Liver (tissue), 9 donors: ENCODE measurements around the gene BPI. TPM values are rescaled to one million over a fixed set of nuclear protein-coding genes. Genes with fewer than 3 reads are reported as not detected.
A peak's percentile ranks its signal among the peaks of the same experiment; 100 is the strongest.

Experiments used
- DNase-seq: peaks from one replicate; pipeline ENCODE4 v3.0.0-alpha.2; 2017; ENCODE audit warnings: low spot score
- H3K27ac ChIP-seq, 2 donors: one replicate each; pipeline ENCODE4 v1.7.0; 2013; ENCODE audit warnings: inconsistent platforms in 2 of 2, low read length in 2 of 2, control low read depth in 1 of 2, low read depth in 1 of 2, mild to moderate bottlenecking in 1 of 2
- H3K27me3 ChIP-seq, 4 donors: one replicate each; pipeline versions ENCODE4 v1.6.1 to v1.7.0; 2013; ENCODE audit warnings: low read length in 3 of 4, inconsistent platforms in 1 of 4, mild to moderate bottlenecking in 1 of 4, moderate library complexity in 1 of 4; ENCODE audit not compliant: control insufficient read depth in 4 of 4, insufficient read depth in 4 of 4
- H3K36me3 ChIP-seq, 4 donors: one replicate each; pipeline versions ENCODE4 v1.6.1 to v1.7.0; 2013; ENCODE audit warnings: low read length in 3 of 4, mild to moderate bottlenecking in 3 of 4, low read depth in 1 of 4, moderate library complexity in 1 of 4; ENCODE audit not compliant: control insufficient read depth in 4 of 4, insufficient read depth in 3 of 4
- H3K4me1 ChIP-seq, 4 donors: one replicate each; pipeline versions ENCODE4 v1.6.1 to v1.7.0; 2013; ENCODE audit warnings: low read length in 3 of 4, mild to moderate bottlenecking in 3 of 4, moderate library complexity in 1 of 4; ENCODE audit not compliant: control insufficient read depth in 4 of 4, insufficient read depth in 4 of 4
- H3K4me3 ChIP-seq, 3 donors: one replicate each; pipeline versions ENCODE4 v1.6.1 to v1.7.0; 2013; ENCODE audit warnings: low read length in 3 of 3, control low read depth in 1 of 3, low read depth in 1 of 3, mild to moderate bottlenecking in 1 of 3
- H3K9ac ChIP-seq, 2 donors: one replicate each; pipeline ENCODE4 v1.7.0; 2013; ENCODE audit warnings: low read length in 2 of 2, mild to moderate bottlenecking in 2 of 2, moderate library complexity in 2 of 2, control low read depth in 1 of 2, low read depth in 1 of 2
- H3K9me3 ChIP-seq, 4 donors: one replicate each; pipeline versions ENCODE4 v1.6.1 to v1.7.0; 2013; ENCODE audit warnings: low read length in 3 of 4; ENCODE audit not compliant: control insufficient read depth in 4 of 4
- EGR1 ChIP-seq, 2 donors: IDR thresholded peaks; 2 replicates each; pipeline ENCODE4 v1.6.1; 2016 to 2018; ENCODE audit warnings: antibody characterized with exemption in 2 of 2, low read depth in 2 of 2
- FOXA2 ChIP-seq: IDR thresholded peaks from 2 replicates; pipeline ENCODE4 v1.6.1; 2016; ENCODE audit warnings: antibody characterized with exemption
- GABPA ChIP-seq, 2 donors: IDR thresholded peaks in 1 of 2; conservative IDR thresholded peaks in 1 of 2; 2 replicates each; pipeline ENCODE4 v1.6.1; 2016; ENCODE audit warnings: antibody characterized with exemption in 2 of 2, mild to moderate bottlenecking in 1 of 2, moderate library complexity in 1 of 2
- HNF4A ChIP-seq, 2 donors: conservative IDR thresholded peaks; 2 replicates each; pipeline ENCODE4 v1.6.1; 2016; ENCODE audit warnings: antibody characterized with exemption in 2 of 2, mild to moderate bottlenecking in 2 of 2
- HNF4G ChIP-seq: IDR thresholded peaks from 2 replicates; pipeline ENCODE4 v1.6.1; 2016; ENCODE audit warnings: antibody characterized with exemption
- JUND ChIP-seq, 2 donors: IDR thresholded peaks; 2 replicates each; pipeline ENCODE4 v1.6.1; 2016; ENCODE audit warnings: antibody characterized with exemption in 2 of 2
- NR2F2 ChIP-seq: IDR thresholded peaks from 2 replicates; pipeline ENCODE4 v1.6.1; 2016; ENCODE audit warnings: antibody characterized with exemption
- RXRA ChIP-seq, 2 donors: IDR thresholded peaks; 2 replicates each; pipeline ENCODE4 v1.6.1; 2017 to 2018; ENCODE audit warnings: antibody characterized with exemption in 2 of 2, mild to moderate bottlenecking in 1 of 2
- SP1 ChIP-seq: IDR thresholded peaks from 2 replicates; pipeline ENCODE4 v1.6.1; 2018; ENCODE audit warnings: antibody characterized with exemption, mild to moderate bottlenecking
- TAF1 ChIP-seq: conservative IDR thresholded peaks from 2 replicates; pipeline ENCODE4 v1.6.1; 2016; ENCODE audit warnings: antibody characterized with exemption, mild to moderate bottlenecking
- YY1 ChIP-seq: IDR thresholded peaks from 2 replicates; pipeline ENCODE4 v1.6.1; 2016; ENCODE audit warnings: antibody characterized with exemption, mild to moderate bottlenecking
- WGBS: extraction: QIAGEN DNeasy Blood & Tissue Kit; methylation state at CpG from one replicate; pipeline ENCODE4 v1.1.7; 2013; 5-methylcytosine and 5-hydroxymethylcytosine counted together
- polyA plus RNA-seq, 2 donors: library from polyadenylated mRNA; stranded (reverse) in 1 of 2; unstranded in 1 of 2; fragments of 200-250 nt in 1 of 2; fragments of >200 nt in 1 of 2; fragmentation: Nextera tagmentation in 1 of 2; extraction: Ambion mirVana in 1 of 2; gene quantifications; one replicate each; pipeline versions ENCODE4 v1.2.1 to v1.2.3, GENCODE V29; 2013 to 2015
- total RNA-seq, 2 donors: library from RNA; depleted of rRNA; stranded (reverse); fragments of >200 nt; gene quantifications; one replicate each; pipeline ENCODE4 v1.2.3, GENCODE V29; 2014
- TF ChIP-seq, protein P1 (sequence below): IDR thresholded peaks from 2 replicates; pipeline ENCODE4 v1.6.1; 2016; ENCODE audit warnings: antibody characterized with exemption
- TF ChIP-seq, protein P2 (sequence below): IDR thresholded peaks from 2 replicates; pipeline ENCODE4 v1.6.1; 2016; ENCODE audit warnings: antibody characterized with exemption
- TF ChIP-seq, protein P3 (sequence below): fragments of 150-350 bp; IDR thresholded peaks from 2 replicates; pipeline ENCODE4 v1.5.1; 2017; ENCODE audit warnings: improper control_type of control experiment, low read depth, low read length; ENCODE audit not compliant: missing input control
- TF ChIP-seq, protein P4 (sequence below): IDR thresholded peaks from 2 replicates; pipeline ENCODE4 v1.6.1; 2016; ENCODE audit warnings: antibody characterized with exemption
- TF ChIP-seq, protein P5 (sequence below): IDR thresholded peaks from 2 replicates; pipeline ENCODE4 v1.6.1; 2016; ENCODE audit warnings: antibody characterized with exemption, mild to moderate bottlenecking
- donor health status: healthy.
- donor health status: healthy.
- donor health status: healthy.
- donor health status: healthy.
- donor health status: healthy.

BPI gene
- total and polyA plus RNA-seq, 4 donors, result 0.08 to 10.3 (median 0.37) TPM; not detected in 1

DNA sequence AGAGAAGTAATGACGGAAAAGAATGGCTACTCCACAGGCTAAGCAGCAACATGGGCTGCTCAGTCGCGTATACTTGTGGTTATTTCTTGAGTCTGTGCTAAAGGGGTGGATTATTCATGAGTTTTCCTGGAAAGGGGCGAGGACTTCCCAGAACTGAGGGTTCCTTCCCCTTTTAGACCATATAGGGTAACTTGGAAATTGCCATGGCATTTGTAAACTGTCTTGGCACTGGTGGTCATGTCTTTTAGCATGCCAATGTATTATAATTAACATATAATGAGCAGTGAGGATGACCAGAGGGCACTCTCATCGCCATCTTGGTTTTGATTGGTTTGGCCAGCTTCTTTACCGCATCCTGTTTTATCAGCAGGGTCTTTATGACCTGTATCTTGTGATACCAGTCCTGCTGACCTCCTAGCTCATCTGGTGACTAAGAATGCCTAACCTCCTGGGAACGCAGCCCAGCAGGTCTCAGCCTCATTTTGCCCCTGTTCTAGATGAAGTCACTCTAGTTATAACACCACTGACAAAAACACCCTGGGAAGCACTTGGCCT lies 53.8 kb downstream of the BPI start:
- TF ChIP-seq, protein P1, sequence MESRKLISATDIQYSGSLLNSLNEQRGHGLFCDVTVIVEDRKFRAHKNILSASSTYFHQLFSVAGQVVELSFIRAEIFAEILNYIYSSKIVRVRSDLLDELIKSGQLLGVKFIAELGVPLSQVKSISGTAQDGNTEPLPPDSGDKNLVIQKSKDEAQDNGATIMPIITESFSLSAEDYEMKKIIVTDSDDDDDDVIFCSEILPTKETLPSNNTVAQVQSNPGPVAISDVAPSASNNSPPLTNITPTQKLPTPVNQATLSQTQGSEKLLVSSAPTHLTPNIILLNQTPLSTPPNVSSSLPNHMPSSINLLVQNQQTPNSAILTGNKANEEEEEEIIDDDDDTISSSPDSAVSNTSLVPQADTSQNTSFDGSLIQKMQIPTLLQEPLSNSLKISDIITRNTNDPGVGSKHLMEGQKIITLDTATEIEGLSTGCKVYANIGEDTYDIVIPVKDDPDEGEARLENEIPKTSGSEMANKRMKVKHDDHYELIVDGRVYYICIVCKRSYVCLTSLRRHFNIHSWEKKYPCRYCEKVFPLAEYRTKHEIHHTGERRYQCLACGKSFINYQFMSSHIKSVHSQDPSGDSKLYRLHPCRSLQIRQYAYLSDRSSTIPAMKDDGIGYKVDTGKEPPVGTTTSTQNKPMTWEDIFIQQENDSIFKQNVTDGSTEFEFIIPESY, result no peak
- TF ChIP-seq JUND (IDR thresholded peaks at IDR 0.05) (no peak), YY1 (no peak), RXRA (IDR thresholded peaks at IDR 0.05) (no peak), SP1 (no peak), HNF4A (conservative IDR thresholded peaks at IDR 0.05) (no peak), GABPA (IDR thresholded peaks at IDR 0.05 in 1 of 2, conservative IDR thresholded peaks at IDR 0.05 in 1 of 2) (no peak), TAF1 (no peak), EGR1 (IDR thresholded peaks at IDR 0.05; ENCODE audit: low read depth in 2 of 2) (no peak), FOXA2 (no peak), NR2F2 (no peak), HNF4G (no peak)
- TF ChIP-seq, protein P2, sequence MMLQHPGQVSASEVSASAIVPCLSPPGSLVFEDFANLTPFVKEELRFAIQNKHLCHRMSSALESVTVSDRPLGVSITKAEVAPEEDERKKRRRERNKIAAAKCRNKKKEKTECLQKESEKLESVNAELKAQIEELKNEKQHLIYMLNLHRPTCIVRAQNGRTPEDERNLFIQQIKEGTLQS, result no peak
- TF ChIP-seq, protein P3, sequence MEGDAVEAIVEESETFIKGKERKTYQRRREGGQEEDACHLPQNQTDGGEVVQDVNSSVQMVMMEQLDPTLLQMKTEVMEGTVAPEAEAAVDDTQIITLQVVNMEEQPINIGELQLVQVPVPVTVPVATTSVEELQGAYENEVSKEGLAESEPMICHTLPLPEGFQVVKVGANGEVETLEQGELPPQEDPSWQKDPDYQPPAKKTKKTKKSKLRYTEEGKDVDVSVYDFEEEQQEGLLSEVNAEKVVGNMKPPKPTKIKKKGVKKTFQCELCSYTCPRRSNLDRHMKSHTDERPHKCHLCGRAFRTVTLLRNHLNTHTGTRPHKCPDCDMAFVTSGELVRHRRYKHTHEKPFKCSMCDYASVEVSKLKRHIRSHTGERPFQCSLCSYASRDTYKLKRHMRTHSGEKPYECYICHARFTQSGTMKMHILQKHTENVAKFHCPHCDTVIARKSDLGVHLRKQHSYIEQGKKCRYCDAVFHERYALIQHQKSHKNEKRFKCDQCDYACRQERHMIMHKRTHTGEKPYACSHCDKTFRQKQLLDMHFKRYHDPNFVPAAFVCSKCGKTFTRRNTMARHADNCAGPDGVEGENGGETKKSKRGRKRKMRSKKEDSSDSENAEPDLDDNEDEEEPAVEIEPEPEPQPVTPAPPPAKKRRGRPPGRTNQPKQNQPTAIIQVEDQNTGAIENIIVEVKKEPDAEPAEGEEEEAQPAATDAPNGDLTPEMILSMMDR, result no peak
- TF ChIP-seq, protein P4, sequence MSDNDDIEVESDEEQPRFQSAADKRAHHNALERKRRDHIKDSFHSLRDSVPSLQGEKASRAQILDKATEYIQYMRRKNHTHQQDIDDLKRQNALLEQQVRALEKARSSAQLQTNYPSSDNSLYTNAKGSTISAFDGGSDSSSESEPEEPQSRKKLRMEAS, result no peak
- no peak overlapping the region for H3K9ac ChIP-seq
- H3K9me3 ChIP-seq, result no peaks in the 10 kb centered on the region
- WGBS, result 82% methylated on average over 7 of the region's 7 CpGs
- H3K4me3 ChIP-seq, result no peak overlapping the region
- H3K36me3 ChIP-seq, result peaks cover 2 to 42% (median 23%) of the 10 kb centered on the region in 4 donors
- H3K27ac ChIP-seq, result peak overlapping the region; percentile 31 to 51
- H3K4me1 ChIP-seq, result peaks cover 4 to 46% (median 33%) of the 10 kb centered on the region in 4 donors
- H3K27me3 ChIP-seq, result no peaks in the 10 kb centered on the region
- DNase-seq, result no peak

DNA sequence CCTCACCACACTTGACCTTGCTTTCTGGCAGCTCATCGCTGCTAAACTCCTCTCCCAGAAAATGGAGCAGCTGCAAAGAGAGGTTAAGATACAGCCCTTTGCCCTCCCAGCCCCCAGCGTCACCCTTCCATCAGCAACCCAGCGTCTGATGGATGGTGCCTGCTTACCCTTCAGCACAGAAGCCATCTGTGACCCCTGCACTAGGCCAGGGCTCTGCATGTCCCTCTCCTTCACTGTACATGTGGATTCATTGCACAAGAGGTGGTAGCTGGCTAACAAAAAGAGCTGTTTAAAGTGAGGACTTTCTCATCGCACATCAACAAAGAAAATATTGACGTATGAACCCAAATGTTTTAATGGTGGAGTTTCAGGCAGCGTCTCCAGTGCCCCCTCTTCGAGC lies 54.6 kb downstream of the BPI start:
- H3K4me1 ChIP-seq, result peaks cover 4 to 40% (median 26%) of the 10 kb centered on the region in 4 donors
- H3K27me3 ChIP-seq, result no peaks in the 10 kb centered on the region
- H3K4me3 ChIP-seq, result no peak overlapping the region
- H3K36me3 ChIP-seq, result peaks cover 2 to 46% (median 27%) of the 10 kb centered on the region in 4 donors
- WGBS, result 46% methylated on average over 7 of the region's 7 CpGs
- DNase-seq, result no peak
- H3K9me3 ChIP-seq, result no peaks in the 10 kb centered on the region
- TF ChIP-seq, protein P5, sequence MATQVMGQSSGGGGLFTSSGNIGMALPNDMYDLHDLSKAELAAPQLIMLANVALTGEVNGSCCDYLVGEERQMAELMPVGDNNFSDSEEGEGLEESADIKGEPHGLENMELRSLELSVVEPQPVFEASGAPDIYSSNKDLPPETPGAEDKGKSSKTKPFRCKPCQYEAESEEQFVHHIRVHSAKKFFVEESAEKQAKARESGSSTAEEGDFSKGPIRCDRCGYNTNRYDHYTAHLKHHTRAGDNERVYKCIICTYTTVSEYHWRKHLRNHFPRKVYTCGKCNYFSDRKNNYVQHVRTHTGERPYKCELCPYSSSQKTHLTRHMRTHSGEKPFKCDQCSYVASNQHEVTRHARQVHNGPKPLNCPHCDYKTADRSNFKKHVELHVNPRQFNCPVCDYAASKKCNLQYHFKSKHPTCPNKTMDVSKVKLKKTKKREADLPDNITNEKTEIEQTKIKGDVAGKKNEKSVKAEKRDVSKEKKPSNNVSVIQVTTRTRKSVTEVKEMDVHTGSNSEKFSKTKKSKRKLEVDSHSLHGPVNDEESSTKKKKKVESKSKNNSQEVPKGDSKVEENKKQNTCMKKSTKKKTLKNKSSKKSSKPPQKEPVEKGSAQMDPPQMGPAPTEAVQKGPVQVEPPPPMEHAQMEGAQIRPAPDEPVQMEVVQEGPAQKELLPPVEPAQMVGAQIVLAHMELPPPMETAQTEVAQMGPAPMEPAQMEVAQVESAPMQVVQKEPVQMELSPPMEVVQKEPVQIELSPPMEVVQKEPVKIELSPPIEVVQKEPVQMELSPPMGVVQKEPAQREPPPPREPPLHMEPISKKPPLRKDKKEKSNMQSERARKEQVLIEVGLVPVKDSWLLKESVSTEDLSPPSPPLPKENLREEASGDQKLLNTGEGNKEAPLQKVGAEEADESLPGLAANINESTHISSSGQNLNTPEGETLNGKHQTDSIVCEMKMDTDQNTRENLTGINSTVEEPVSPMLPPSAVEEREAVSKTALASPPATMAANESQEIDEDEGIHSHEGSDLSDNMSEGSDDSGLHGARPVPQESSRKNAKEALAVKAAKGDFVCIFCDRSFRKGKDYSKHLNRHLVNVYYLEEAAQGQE, result no peak
- no peak for TF ChIP-seq TAF1
- peak; percentile 29 to 32 for TF ChIP-seq HNF4A (conservative IDR thresholded peaks at IDR 0.05)
- TF ChIP-seq RXRA (IDR thresholded peaks at IDR 0.05), result peak in 1 of 2 donors; percentile 58
- TF ChIP-seq, protein P4, result no peak
- TF ChIP-seq FOXA2, result no peak
- H3K9ac ChIP-seq, result no peak overlapping the region
- peak overlapping the region; percentile 14 to 50 for H3K27ac ChIP-seq
